OCI-LY1 (cell line): ENCODE measurements around the gene AKT3.
"Not testable (repeated sequence)": the region's sequence is repeated elsewhere in the genome, so short reads cannot be mapped to it uniquely, and the experiment has no call there.

Experiments
- EZH2 ChIP-seq: fragments of 200-600 bp; sonication (generic), shearing (Covaris generic); IDR thresholded peaks from 2 replicates; pipeline ENCODE4 v1.8.0; 2017; ENCODE audit warnings: borderline replicate concordance, mixed run types, mild to moderate bottlenecking, antibody characterized with exemption, low read length, moderate library complexity, mixed read lengths
- TF ChIP-seq, protein P1 (sequence below): fragments of 200-600 bp; sonication (generic), shearing (Covaris generic); IDR thresholded peaks from 2 replicates; pipeline ENCODE4 v1.5.1; 2017; ENCODE audit warnings: mild to moderate bottlenecking, antibody characterized with exemption, low read length, moderate library complexity, mixed read lengths

DNA sequence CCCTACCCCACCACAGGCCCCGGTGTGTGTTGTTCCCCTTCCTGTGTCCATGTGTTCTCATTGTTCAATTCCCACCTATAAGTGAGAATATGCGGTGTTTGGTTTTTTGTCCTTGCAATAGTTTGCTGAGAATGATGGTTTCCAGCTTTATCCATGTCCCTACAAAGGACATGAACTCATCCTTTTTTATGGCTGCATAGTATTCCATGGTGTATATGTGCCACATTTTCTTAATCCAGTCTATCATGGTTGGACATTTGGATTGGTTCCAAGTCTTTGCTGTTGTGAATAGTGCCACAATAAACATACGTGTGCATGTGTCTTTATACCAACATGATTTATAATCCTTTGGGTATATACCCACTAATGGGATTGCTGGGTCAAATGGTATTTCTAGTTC, 27.0 kb upstream of the AKT3 start:
- TF ChIP-seq, protein P1, sequence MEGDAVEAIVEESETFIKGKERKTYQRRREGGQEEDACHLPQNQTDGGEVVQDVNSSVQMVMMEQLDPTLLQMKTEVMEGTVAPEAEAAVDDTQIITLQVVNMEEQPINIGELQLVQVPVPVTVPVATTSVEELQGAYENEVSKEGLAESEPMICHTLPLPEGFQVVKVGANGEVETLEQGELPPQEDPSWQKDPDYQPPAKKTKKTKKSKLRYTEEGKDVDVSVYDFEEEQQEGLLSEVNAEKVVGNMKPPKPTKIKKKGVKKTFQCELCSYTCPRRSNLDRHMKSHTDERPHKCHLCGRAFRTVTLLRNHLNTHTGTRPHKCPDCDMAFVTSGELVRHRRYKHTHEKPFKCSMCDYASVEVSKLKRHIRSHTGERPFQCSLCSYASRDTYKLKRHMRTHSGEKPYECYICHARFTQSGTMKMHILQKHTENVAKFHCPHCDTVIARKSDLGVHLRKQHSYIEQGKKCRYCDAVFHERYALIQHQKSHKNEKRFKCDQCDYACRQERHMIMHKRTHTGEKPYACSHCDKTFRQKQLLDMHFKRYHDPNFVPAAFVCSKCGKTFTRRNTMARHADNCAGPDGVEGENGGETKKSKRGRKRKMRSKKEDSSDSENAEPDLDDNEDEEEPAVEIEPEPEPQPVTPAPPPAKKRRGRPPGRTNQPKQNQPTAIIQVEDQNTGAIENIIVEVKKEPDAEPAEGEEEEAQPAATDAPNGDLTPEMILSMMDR = not testable (repeated sequence)
- not testable (repeated sequence) for TF ChIP-seq EZH2
